Cardiac muscle cell (in vitro differentiated cells and primary cell): ENCODE results near the gene SLC9A2. TPM values are rescaled to one million over a fixed set of nuclear protein-coding genes. Genes with fewer than 3 reads are reported as not detected.

Source experiments
- DNase-seq, 2 donors: peaks; one replicate each; pipeline versions ENCODE4 v3.0.0 to v3.0.0-alpha.2; 2010 to 2017; ENCODE audit warnings: low read depth in 1 of 2, low spot score in 1 of 2
- H3K27ac ChIP-seq: fragments of 200-600 bp; sonication (generic); 2 replicates; pipeline ENCODE4 v1.5.1; 2016
- H3K27me3 ChIP-seq: fragments of 200-600 bp; sonication (generic); 2 replicates; pipeline ENCODE4 v1.6.0; 2016; ENCODE audit warnings: control low read depth
- H3K36me3 ChIP-seq: fragments of 200-600 bp; sonication (generic); 2 replicates; pipeline ENCODE4 v1.5.1; 2016; ENCODE audit warnings: control low read depth
- H3K4me1 ChIP-seq: fragments of 200-600 bp; sonication (generic); 2 replicates; pipeline ENCODE4 v1.8.1; 2017; ENCODE audit warnings: low read depth, mild to moderate bottlenecking, mixed run types
- H3K4me3 ChIP-seq: fragments of 200-600 bp; sonication (generic); 2 replicates; pipeline ENCODE4 v1.5.1; 2016; ENCODE audit warnings: mild to moderate bottlenecking
- H3K9me3 ChIP-seq: fragments of 200-600 bp; sonication (generic); 2 replicates; pipeline ENCODE4 v1.5.1; 2017; ENCODE audit warnings: low read depth, mild to moderate bottlenecking, control low read depth
- CTCF ChIP-seq: IDR thresholded peaks from 2 replicates; pipeline ENCODE4 v1.5.1; 2012; ENCODE audit warnings: low read depth, mild to moderate bottlenecking, low read length
- polyA plus RNA-seq: library from polyadenylated mRNA; unstranded; fragments of >200 nt; fragmentation: Nextera tagmentation; extraction: Ambion mirVana; gene quantifications from 2 replicates; pipeline ENCODE4 v1.2.1, GENCODE V29; 2016
- total RNA-seq: library from RNA; depleted of rRNA; stranded (reverse); fragments of >200 nt; gene quantifications from 2 replicates; pipeline ENCODE4 v1.2.3, GENCODE V29; 2016

The SLC9A2 gene
- total and polyA plus RNA-seq, 2 experiments from 2014 or later: 0.18 TPM; not detected in 1

GRCh38 chr2:102736110-102736409 is 116.7 kb downstream of the SLC9A2 start:
- Histone ChIP-seq H3K4me1 (peaks cover 12% of the 10 kb centered on the region), H3K36me3 (peaks cover 11% of the 10 kb centered on the region), H3K9me3 (no peaks in the 10 kb centered on the region), H3K4me3 (peak overlapping the region; percentile 90), H3K27me3 (no peaks in the 10 kb centered on the region), H3K27ac (no peak overlapping the region)
- no peak for TF ChIP-seq CTCF
- DNase-seq: peak in 1 of 2 donors; percentile 25

GRCh38 chr2:102736410-102737409 is 117.4 kb downstream of the SLC9A2 start:
- H3K27me3 ChIP-seq: no peaks in the 10 kb centered on the region
- peak overlapping the region; percentile 90 for H3K4me3 ChIP-seq
- H3K9me3 ChIP-seq: no peaks in the 10 kb centered on the region
- H3K27ac ChIP-seq: no peak overlapping the region
- peak; percentile 73 to 86 for DNase-seq
- peak; percentile 2 for TF ChIP-seq CTCF
- H3K36me3 ChIP-seq: peaks cover 4% of the 10 kb centered on the region
- peaks cover 12% of the 10 kb centered on the region for H3K4me1 ChIP-seq

GRCh38 chr2:102737431-102737830 is 118.1 kb downstream of the SLC9A2 start:
- Histone ChIP-seq H3K4me1 (peaks cover 12% of the 10 kb centered on the region), H3K4me3 (peak overlapping the region; percentile 90), H3K9me3 (no peaks in the 10 kb centered on the region), H3K27ac (no peak overlapping the region), H3K27me3 (no peaks in the 10 kb centered on the region), H3K36me3 (no peaks in the 10 kb centered on the region)
- DNase-seq: no peak
- TF ChIP-seq CTCF: no peak

GRCh38 chr2:102743259-102743658 is 123.9 kb downstream of the SLC9A2 start:
- no peak for DNase-seq
- Histone ChIP-seq H3K36me3 (no peaks in the 10 kb centered on the region), H3K27ac (no peak overlapping the region), H3K27me3 (no peaks in the 10 kb centered on the region), H3K4me1 (no peaks in the 10 kb centered on the region), H3K4me3 (no peak overlapping the region), H3K9me3 (no peaks in the 10 kb centered on the region)
- TF ChIP-seq CTCF: no peak

GRCh38 chr2:102748107-102748506 is 128.8 kb downstream of the SLC9A2 start:
- no peaks in the 10 kb centered on the region for H3K9me3 ChIP-seq
- H3K27ac ChIP-seq: no peak overlapping the region
- H3K4me1 ChIP-seq: peaks cover 6% of the 10 kb centered on the region
- no peaks in the 10 kb centered on the region for H3K36me3 ChIP-seq
- no peak for DNase-seq
- no peak for TF ChIP-seq CTCF
- no peak overlapping the region for H3K4me3 ChIP-seq
- H3K27me3 ChIP-seq: no peaks in the 10 kb centered on the region
